Astrocyte (in vitro differentiated cells and primary cell): Measurements from ENCODE around the gene MORN5.

Source experiments
- EZH2 ChIP-seq: IDR thresholded peaks from 2 replicates; pipeline ENCODE4 v1.6.1; 2012; ENCODE audit warnings: mild to moderate bottlenecking, low read length, inconsistent platforms; ENCODE audit not compliant: insufficient read depth
- TF ChIP-seq, protein P1 (sequence below): IDR thresholded peaks from 2 replicates; pipeline ENCODE4 v1.5.1; 2011; ENCODE audit warnings: low read depth, mild to moderate bottlenecking, inconsistent platforms, low read length, moderate library complexity; ENCODE audit not compliant: insufficient read depth

DNA sequence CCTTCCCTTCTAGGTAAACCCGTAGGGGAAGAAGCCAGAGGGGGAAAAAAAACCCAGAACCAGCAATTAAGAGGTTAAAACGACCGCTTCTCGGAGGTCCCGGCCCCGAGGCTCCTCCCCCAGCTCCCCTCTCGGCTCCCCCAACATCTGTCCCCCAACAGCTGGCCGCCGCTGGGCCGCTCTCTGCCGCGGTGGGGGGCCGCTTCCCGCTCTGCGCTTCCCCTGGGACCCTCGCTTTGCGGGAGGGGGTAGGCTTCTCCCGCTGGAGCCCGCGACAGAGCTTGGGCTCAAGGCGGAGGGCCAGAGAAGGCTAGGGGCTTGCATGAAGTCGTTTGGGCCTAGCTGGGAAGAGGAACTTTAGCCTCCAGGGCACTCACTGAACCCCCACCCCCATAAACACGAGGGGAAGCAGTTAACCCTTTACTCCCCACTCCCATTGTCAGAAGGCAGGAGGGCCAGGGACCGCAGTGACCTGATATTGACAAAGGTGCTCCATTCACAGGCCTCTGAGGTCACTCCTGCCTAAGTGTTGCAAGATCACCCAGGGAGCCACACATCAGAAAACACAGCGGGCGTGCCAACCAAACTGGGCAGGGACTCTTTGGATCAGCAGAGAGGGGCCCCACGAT is 61.6 kb downstream of the MORN5 start:
- TF ChIP-seq, protein P1, sequence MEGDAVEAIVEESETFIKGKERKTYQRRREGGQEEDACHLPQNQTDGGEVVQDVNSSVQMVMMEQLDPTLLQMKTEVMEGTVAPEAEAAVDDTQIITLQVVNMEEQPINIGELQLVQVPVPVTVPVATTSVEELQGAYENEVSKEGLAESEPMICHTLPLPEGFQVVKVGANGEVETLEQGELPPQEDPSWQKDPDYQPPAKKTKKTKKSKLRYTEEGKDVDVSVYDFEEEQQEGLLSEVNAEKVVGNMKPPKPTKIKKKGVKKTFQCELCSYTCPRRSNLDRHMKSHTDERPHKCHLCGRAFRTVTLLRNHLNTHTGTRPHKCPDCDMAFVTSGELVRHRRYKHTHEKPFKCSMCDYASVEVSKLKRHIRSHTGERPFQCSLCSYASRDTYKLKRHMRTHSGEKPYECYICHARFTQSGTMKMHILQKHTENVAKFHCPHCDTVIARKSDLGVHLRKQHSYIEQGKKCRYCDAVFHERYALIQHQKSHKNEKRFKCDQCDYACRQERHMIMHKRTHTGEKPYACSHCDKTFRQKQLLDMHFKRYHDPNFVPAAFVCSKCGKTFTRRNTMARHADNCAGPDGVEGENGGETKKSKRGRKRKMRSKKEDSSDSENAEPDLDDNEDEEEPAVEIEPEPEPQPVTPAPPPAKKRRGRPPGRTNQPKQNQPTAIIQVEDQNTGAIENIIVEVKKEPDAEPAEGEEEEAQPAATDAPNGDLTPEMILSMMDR: no peak
- TF ChIP-seq EZH2: peak; percentile 27
